Stimulated activated naive CD8-positive, alpha-beta T cell treated with anti-CD3 and anti-CD28 coated beads, Interleukin-15, Interleukin-2, amounts not matched to agents 100 ng/mL and 50 ng/mL, for 24 hours (primary cell): ENCODE measurements around the gene SENP8.

Experiments used
- H3K27ac Mint-ChIP-seq: one replicate; pipeline ENCODE4 v1.8.0; 2021; ENCODE audit warnings: mild to moderate bottlenecking, mixed read lengths
- H3K27me3 Mint-ChIP-seq: one replicate; pipeline ENCODE4 v1.8.0; 2021; ENCODE audit warnings: mixed read lengths
- H3K36me3 Mint-ChIP-seq: one replicate; pipeline ENCODE4 v1.8.0; 2021; ENCODE audit warnings: low read depth, mixed read lengths
- H3K4me1 Mint-ChIP-seq: one replicate; pipeline ENCODE4 v1.8.0; 2021; ENCODE audit warnings: low read depth, mixed read lengths
- H3K4me3 Mint-ChIP-seq: one replicate; pipeline ENCODE4 v1.8.0; 2021; ENCODE audit warnings: mild to moderate bottlenecking, mixed read lengths
- H3K9me3 Mint-ChIP-seq: one replicate; pipeline ENCODE4 v1.8.0; 2021; ENCODE audit warnings: mixed read lengths

Gene SENP8

GRCh38 chr15:72192416-72192815 lies 74.2 kb downstream of the SENP8 start:
- no peak overlapping the region for H3K4me3 Mint-ChIP-seq
- H3K27me3 Mint-ChIP-seq, result peaks cover 28% of the 10 kb centered on the region
- H3K27ac Mint-ChIP-seq, result no peak overlapping the region
- H3K9me3 Mint-ChIP-seq, result no peaks in the 10 kb centered on the region
- no peaks in the 10 kb centered on the region for H3K36me3 Mint-ChIP-seq
- H3K4me1 Mint-ChIP-seq, result no peaks in the 10 kb centered on the region
